CD8-positive, alpha-beta memory T cell (primary cell): ENCODE results near the gene CES3. TPM values are rescaled to one million over a fixed set of nuclear protein-coding genes. Genes with fewer than 3 reads are reported as not detected.
"Not testable (repeated sequence)": the region's sequence is repeated elsewhere in the genome, so short reads cannot be mapped to it uniquely, and the experiment has no call there.

Experiments
- CTCF ChIA-PET: fragments of 350-600 bp; sonication (Branson Sonifier 250); formaldehyde crosslinking; loops from one replicate; lab custom pipeline; 2021; ENCODE audit warnings: antibody characterized with exemption; lab: Charles Lee
- POLR2A ChIA-PET: fragments of 350-600 bp; sonication (Branson Sonifier 250); formaldehyde crosslinking; loops from one replicate; lab custom pipeline; 2021; ENCODE audit warnings: antibody characterized with exemption; lab: Charles Lee
- DNase-seq, 5 donors: peaks; one replicate each; pipeline versions ENCODE4 v3.0.0 to v3.0.0-alpha.2; 2020 to 2022; ENCODE audit warnings: mixed read lengths in 1 of 5
- H3K27ac ChIP-seq: one replicate; pipeline ENCODE4 v1.7.0; 2013; ENCODE audit warnings: low read depth, mild to moderate bottlenecking, low read length, moderate library complexity
- H3K27me3 ChIP-seq: 2 replicates; pipeline ENCODE4 v1.7.0; 2013; ENCODE audit warnings: low read length, mild to moderate bottlenecking; ENCODE audit not compliant: insufficient read depth, poor library complexity, severe bottlenecking
- H3K36me3 ChIP-seq: 2 replicates; pipeline ENCODE4 v1.7.0; 2013; ENCODE audit warnings: mild to moderate bottlenecking, low read length, moderate library complexity; ENCODE audit not compliant: insufficient read depth
- H3K4me1 ChIP-seq: 2 replicates; pipeline ENCODE4 v1.7.0; 2013; ENCODE audit warnings: mild to moderate bottlenecking, low read length, moderate library complexity; ENCODE audit not compliant: insufficient read depth
- H3K4me3 ChIP-seq: 2 replicates; pipeline ENCODE4 v1.7.0; 2013; ENCODE audit warnings: mild to moderate bottlenecking, low read length
- H3K9me3 ChIP-seq: 2 replicates; pipeline ENCODE4 v1.7.0; 2013; ENCODE audit warnings: mild to moderate bottlenecking, low read length
- H3K27ac Mint-ChIP-seq, 8 donors: one replicate each; pipeline ENCODE4 v1.8.0; 2020 to 2021; ENCODE audit warnings: mixed read lengths in 8 of 8, mild to moderate bottlenecking in 6 of 8, inconsistent platforms in 3 of 8, moderate library complexity in 3 of 8
- H3K27me3 Mint-ChIP-seq, 2 donors: one replicate each; pipeline ENCODE4 v1.8.0; 2020 to 2021; ENCODE audit warnings: mixed read lengths in 2 of 2, mild to moderate bottlenecking in 1 of 2, moderate library complexity in 1 of 2
- H3K36me3 Mint-ChIP-seq, 3 donors: one replicate each; pipeline ENCODE4 v1.8.0; 2020 to 2021; ENCODE audit warnings: mixed read lengths in 3 of 3, inconsistent platforms in 1 of 3, mild to moderate bottlenecking in 1 of 3
- H3K4me1 Mint-ChIP-seq, 3 donors: one replicate each; pipeline ENCODE4 v1.8.0; 2020 to 2021; ENCODE audit warnings: mixed read lengths in 3 of 3, inconsistent platforms in 1 of 3, mild to moderate bottlenecking in 1 of 3
- H3K4me3 Mint-ChIP-seq, 7 donors: one replicate each; pipeline ENCODE4 v1.8.0; 2020 to 2021; ENCODE audit warnings: mixed read lengths in 7 of 7, mild to moderate bottlenecking in 6 of 7, moderate library complexity in 4 of 7, inconsistent platforms in 2 of 7
- H3K9me3 Mint-ChIP-seq, 5 donors: one replicate each; pipeline ENCODE4 v1.8.0; 2020 to 2022; ENCODE audit warnings: mixed read lengths in 5 of 5, mild to moderate bottlenecking in 3 of 5, moderate library complexity in 2 of 5, inconsistent platforms in 1 of 5
- polyA plus RNA-seq: library from polyadenylated mRNA; unstranded; fragments of 300-500 nt; fragmentation: Illumina TruSeq; gene quantifications from one replicate; pipeline ENCODE4 v1.2.3, GENCODE V29; 2021
- total RNA-seq, 2 experiments: library from RNA; stranded (reverse); gene quantifications; one replicate each; pipeline ENCODE4 v1.2.3, GENCODE V29; 2021

CES3 gene
- total and polyA plus RNA-seq, 3 experiments from 2014 or later, result 0.16 to 0.24 TPM; not detected in 1

GRCh38 chr16:66953462-66954096 lies 7.5 kb upstream of the CES3 start:
- peak overlapping the region in 1 of 7 donors; percentile 11 for H3K4me3 Mint-ChIP-seq

GRCh38 chr16:66954097-66954659 lies 6.9 kb upstream of the CES3 start:
- H3K9me3 ChIP-seq, result no peaks in the 10 kb centered on the region
- ChIA-PET CTCF (interaction anchor here (0.7 to 2.4 kb wide), 11 partner anchors 11 to 244 kb away, joined by 3 to 6 read pairs (median 3); no protein-coding TSS in a partner anchor), POLR2A (no interaction called here)

More at GRCh38 chr16:66953462-66954096, 7.5 kb upstream of the CES3 start:
- H3K27me3 Mint-ChIP-seq, result peaks cover 29 to 48% of the 10 kb centered on the region in 2 donors
- Histone ChIP-seq H3K36me3 (no peaks in the 10 kb centered on the region), H3K9me3 (no peaks in the 10 kb centered on the region), H3K4me3 (no peak overlapping the region), H3K27ac (no peak overlapping the region), H3K27me3 (peaks cover 16% of the 10 kb centered on the region), H3K4me1 (peaks cover 3% of the 10 kb centered on the region)
- no peak for DNase-seq
- H3K4me1 Mint-ChIP-seq, result peaks cover 0 to 11% (median 4%) of the 10 kb centered on the region in 3 donors
- ChIA-PET POLR2A (interaction anchor here (1.1 kb wide), 1 partner anchor 10 kb away, joined by 3 read pairs; no protein-coding TSS in a partner anchor), CTCF (interaction anchor here (0.7 to 2.4 kb wide), 12 partner anchors 10 to 245 kb away, joined by 3 to 6 read pairs (median 4); no protein-coding TSS in a partner anchor)
- peak overlapping the region in 1 of 8 donors; percentile 40 for H3K27ac Mint-ChIP-seq
- peaks cover 0 to 4% (median 0%) of the 10 kb centered on the region in 5 donors for H3K9me3 Mint-ChIP-seq
- H3K36me3 Mint-ChIP-seq, result peaks cover 0 to 11% (median 0%) of the 10 kb centered on the region in 3 donors

GRCh38 chr16:66955363-66956153 lies 5.5 kb upstream of the CES3 start:
- H3K27ac Mint-ChIP-seq, H3K4me3 Mint-ChIP-seq: not testable (repeated sequence)

More at GRCh38 chr16:66954097-66954659, 6.9 kb upstream of the CES3 start:
- H3K4me1 ChIP-seq, result no peaks in the 10 kb centered on the region
- H3K36me3 ChIP-seq, result no peaks in the 10 kb centered on the region
- H3K4me3 ChIP-seq, result no peak overlapping the region
- H3K9me3 Mint-ChIP-seq, result peaks cover 0 to 4% (median 0%) of the 10 kb centered on the region in 5 donors
- peaks cover 24 to 42% of the 10 kb centered on the region in 2 donors for H3K27me3 Mint-ChIP-seq
- peaks cover 12% of the 10 kb centered on the region for H3K27me3 ChIP-seq
- no peak overlapping the region for H3K27ac ChIP-seq
- peak overlapping the region in 2 of 8 donors; percentile 31 to 40 for H3K27ac Mint-ChIP-seq
- H3K4me3 Mint-ChIP-seq, result peak overlapping the region in 1 of 7 donors; percentile 11
- peaks cover 0 to 6% (median 3%) of the 10 kb centered on the region in 3 donors for H3K4me1 Mint-ChIP-seq
- DNase-seq, result peak; percentile 52 to 77 (median 58)
- H3K36me3 Mint-ChIP-seq, result peaks cover 0 to 11% (median 0%) of the 10 kb centered on the region in 3 donors

GRCh38 chr16:66956154-66956457 lies 5.0 kb upstream of the CES3 start:
- H3K36me3 Mint-ChIP-seq, result peaks cover 0 to 11% (median 0%) of the 10 kb centered on the region in 3 donors
- CTCF ChIA-PET, H3K27me3 ChIP-seq, H3K9me3 Mint-ChIP-seq, H3K4me1 ChIP-seq, H3K27ac ChIP-seq, H3K9me3 ChIP-seq, POLR2A ChIA-PET, H3K4me3 ChIP-seq, H3K27ac Mint-ChIP-seq, H3K4me3 Mint-ChIP-seq, DNase-seq, H3K36me3 ChIP-seq, H3K4me1 Mint-ChIP-seq: not testable (repeated sequence)
- H3K27me3 Mint-ChIP-seq, result peaks cover 16 to 26% of the 10 kb centered on the region in 2 donors

More at GRCh38 chr16:66955363-66956153, 5.5 kb upstream of the CES3 start:
- H3K4me1 ChIP-seq, H3K9me3 ChIP-seq, H3K9me3 Mint-ChIP-seq, H3K27me3 ChIP-seq, DNase-seq, H3K36me3 ChIP-seq, H3K4me1 Mint-ChIP-seq, POLR2A ChIA-PET, H3K4me3 ChIP-seq, CTCF ChIA-PET, H3K27ac ChIP-seq: not testable (repeated sequence)
- Mint-ChIP-seq H3K36me3 (peaks cover 0 to 11% (median 0%) of the 10 kb centered on the region in 3 donors), H3K27me3 (peaks cover 17 to 29% of the 10 kb centered on the region in 2 donors)

DNA sequence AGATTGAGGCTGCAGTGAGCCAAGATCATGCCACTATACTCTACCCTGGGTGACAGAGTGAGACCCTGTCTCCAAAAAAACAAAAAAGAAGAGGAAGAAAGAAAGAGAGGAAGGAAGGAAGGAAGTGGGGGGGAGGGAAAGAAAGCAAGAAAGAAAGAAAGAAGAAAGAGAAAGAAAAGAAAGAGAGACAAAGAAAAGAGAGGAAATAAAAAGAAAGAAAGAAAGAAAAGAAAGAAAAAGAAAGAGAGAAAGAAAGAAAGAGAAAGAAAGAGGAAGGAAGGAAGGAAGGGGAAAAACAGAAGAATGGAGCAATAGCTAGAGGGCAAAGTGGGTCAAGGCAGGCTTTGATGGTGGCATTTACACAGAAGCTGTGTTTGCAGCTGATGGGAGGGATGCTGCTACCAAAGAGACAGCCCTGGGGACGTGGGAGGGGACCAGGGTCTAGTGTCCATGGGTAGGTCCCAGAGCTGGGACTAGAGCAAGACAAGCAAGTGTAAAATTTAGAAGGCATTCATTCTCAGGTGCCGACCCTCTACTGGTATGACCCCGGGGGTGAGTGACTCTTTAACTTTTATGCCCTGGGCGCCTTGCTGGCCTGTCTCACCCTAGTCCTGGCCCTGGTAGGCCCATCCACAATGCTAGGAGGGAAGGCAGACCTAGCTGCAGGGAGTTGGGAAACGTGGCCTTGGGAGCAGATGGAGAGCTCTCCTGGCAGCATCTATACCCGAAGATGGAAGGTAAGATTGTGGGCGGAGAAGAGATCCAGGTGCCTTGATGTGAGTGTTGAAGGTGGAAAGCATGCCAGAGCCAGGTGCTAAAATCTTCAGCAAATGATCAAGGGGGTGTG lies 2.0 kb upstream of the CES3 start:
- no peaks in the 10 kb centered on the region for H3K9me3 ChIP-seq
- Mint-ChIP-seq H3K27ac (peak overlapping the region in 1 of 8 donors; percentile 22), H3K27me3 (peaks cover 4 to 6% of the 10 kb centered on the region in 2 donors), H3K9me3 (no peaks in the 10 kb centered on the region), H3K4me1 (peaks cover 0 to 6% (median 2%) of the 10 kb centered on the region in 3 donors), H3K36me3 (no peaks in the 10 kb centered on the region), H3K4me3 (no peak overlapping the region)
- no peak overlapping the region for H3K4me3 ChIP-seq
- H3K36me3 ChIP-seq, result no peaks in the 10 kb centered on the region
- H3K27me3 ChIP-seq, result no peaks in the 10 kb centered on the region
- ChIA-PET CTCF (interaction anchor here (0.6 to 1.3 kb wide), 5 partner anchors 9 to 245 kb away, joined by 3 to 4 read pairs (median 3); no protein-coding TSS in a partner anchor), POLR2A (no interaction called here)
- no peak for DNase-seq
- no peaks in the 10 kb centered on the region for H3K4me1 ChIP-seq
- no peak overlapping the region for H3K27ac ChIP-seq

DNA sequence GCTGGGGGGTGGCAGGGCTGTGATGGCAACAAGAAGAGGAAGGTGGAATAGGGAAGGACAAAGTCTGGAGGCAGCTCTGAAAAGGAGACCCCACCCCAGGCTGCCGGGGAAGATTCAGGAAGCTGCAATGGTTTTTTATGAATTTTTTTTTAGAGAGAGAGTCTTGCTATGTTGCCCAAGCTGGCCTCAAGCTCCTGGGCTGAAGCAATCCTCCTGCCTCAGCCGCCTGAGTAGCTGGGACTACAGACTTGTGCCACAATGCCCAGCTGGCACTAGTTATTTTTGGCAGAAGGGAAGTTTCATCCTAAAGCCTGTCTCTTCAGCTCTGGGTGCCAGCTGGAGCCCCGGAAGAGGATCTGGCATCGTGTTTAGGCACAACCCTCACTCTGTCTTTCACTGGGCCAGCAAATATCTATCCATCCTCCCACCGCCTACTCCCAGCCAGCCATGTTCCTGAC lies 1.3 kb upstream of the CES3 start:
- H3K27me3 Mint-ChIP-seq, result peaks cover 4 to 9% of the 10 kb centered on the region in 2 donors
- Histone ChIP-seq H3K4me1 (no peaks in the 10 kb centered on the region), H3K27me3 (no peaks in the 10 kb centered on the region), H3K9me3 (no peaks in the 10 kb centered on the region), H3K36me3 (no peaks in the 10 kb centered on the region), H3K4me3 (no peak overlapping the region), H3K27ac (no peak overlapping the region)
- H3K27ac Mint-ChIP-seq, result no peak overlapping the region
- H3K4me1 Mint-ChIP-seq, result peaks cover 0 to 6% (median 2%) of the 10 kb centered on the region in 3 donors
- no peak overlapping the region for H3K4me3 Mint-ChIP-seq
- H3K9me3 Mint-ChIP-seq, result no peaks in the 10 kb centered on the region
- CTCF ChIA-PET, result interaction anchor here (0.7 to 1.3 kb wide), 4 partner anchors 10 to 223 kb away, joined by 3 to 4 read pairs (median 4); no protein-coding TSS in a partner anchor
- POLR2A ChIA-PET, result no interaction called here
- DNase-seq, result no peak
- no peaks in the 10 kb centered on the region for H3K36me3 Mint-ChIP-seq

GRCh38 chr16:66960270-66960669 lies 796 bp upstream of the CES3 start:
- DNase-seq, result no peak
- Mint-ChIP-seq H3K27me3 (peaks cover 5 to 14% of the 10 kb centered on the region in 2 donors), H3K4me1 (peaks cover 0 to 6% (median 2%) of the 10 kb centered on the region in 3 donors), H3K9me3 (no peaks in the 10 kb centered on the region), H3K4me3 (no peak overlapping the region), H3K27ac (no peak overlapping the region), H3K36me3 (no peaks in the 10 kb centered on the region)
- no peak overlapping the region for H3K4me3 ChIP-seq
- ChIA-PET CTCF (interaction anchor here (1.2 kb wide), 2 partner anchors 195 to 225 kb away, joined by 4 to 6 read pairs; no protein-coding TSS in a partner anchor), POLR2A (no interaction called here)
- H3K36me3 ChIP-seq, result no peaks in the 10 kb centered on the region
- H3K27ac ChIP-seq, result no peak overlapping the region
- no peaks in the 10 kb centered on the region for H3K27me3 ChIP-seq
- no peaks in the 10 kb centered on the region for H3K9me3 ChIP-seq
- H3K4me1 ChIP-seq, result no peaks in the 10 kb centered on the region
